Neural crest cell (in vitro differentiated cells): Measurements from ENCODE around the gene CPNE7. TPM values are rescaled to one million over a fixed set of nuclear protein-coding genes. Genes with fewer than 3 reads are reported as not detected.

Experiments
- DNase-seq: peaks from one replicate; pipeline ENCODE4 v3.0.0; 2021; ENCODE audit warnings: low read depth, mixed read lengths, low spot score
- H3K27ac Mint-ChIP-seq: one replicate; pipeline ENCODE4 v1.8.0; 2021; ENCODE audit warnings: mild to moderate bottlenecking, mixed read lengths; ENCODE audit not compliant: unreplicated experiment
- H3K27me3 Mint-ChIP-seq: 2 replicates; pipeline ENCODE4 v1.8.0; 2021; ENCODE audit warnings: low read depth, mild to moderate bottlenecking, mixed read lengths
- H3K36me3 Mint-ChIP-seq: 2 replicates; pipeline ENCODE4 v1.8.0; 2021; ENCODE audit warnings: low read depth, mild to moderate bottlenecking, mixed read lengths
- H3K4me1 Mint-ChIP-seq: 2 replicates; pipeline ENCODE4 v1.8.0; 2021; ENCODE audit warnings: mixed read lengths
- H3K4me3 Mint-ChIP-seq: one replicate; pipeline ENCODE4 v1.8.0; 2021; ENCODE audit warnings: mild to moderate bottlenecking, mixed read lengths
- H3K9me3 Mint-ChIP-seq: 2 replicates; pipeline ENCODE4 v1.8.0; 2021; ENCODE audit warnings: mixed read lengths
- CTCF ChIP-seq: fragments of 200-600 bp; sonication (generic); conservative IDR thresholded peaks from 2 replicates; pipeline ENCODE4 v1.5.0; 2021; ENCODE audit warnings: antibody characterized with exemption, mild to moderate bottlenecking
- total RNA-seq: library from RNA; stranded (reverse); gene quantifications from 2 replicates; pipeline ENCODE4 v1.2.1, GENCODE V29; 2021

Gene CPNE7
- total RNA-seq, 1 donor from 2014 or later = 2.7 TPM

GRCh38 chr16:89546781-89547180 lies 28.8 kb upstream of the CPNE7 start:
- no peaks in the 10 kb centered on the region for H3K4me1 Mint-ChIP-seq
- H3K27me3 Mint-ChIP-seq = no peaks in the 10 kb centered on the region
- TF ChIP-seq CTCF = no peak
- no peak overlapping the region for H3K27ac Mint-ChIP-seq
- H3K4me3 Mint-ChIP-seq = no peak overlapping the region
- H3K36me3 Mint-ChIP-seq = peaks cover 4% of the 10 kb centered on the region
- H3K9me3 Mint-ChIP-seq = no peaks in the 10 kb centered on the region
- DNase-seq = no peak

GRCh38 chr16:89547291-89547690 lies 28.3 kb upstream of the CPNE7 start:
- no peaks in the 10 kb centered on the region for H3K27me3 Mint-ChIP-seq
- DNase-seq = no peak
- H3K36me3 Mint-ChIP-seq = peaks cover 4% of the 10 kb centered on the region
- H3K9me3 Mint-ChIP-seq = no peaks in the 10 kb centered on the region
- H3K4me1 Mint-ChIP-seq = no peaks in the 10 kb centered on the region
- no peak overlapping the region for H3K4me3 Mint-ChIP-seq
- TF ChIP-seq CTCF = no peak
- no peak overlapping the region for H3K27ac Mint-ChIP-seq

GRCh38 chr16:89547860-89548259 lies 27.7 kb upstream of the CPNE7 start:
- no peak overlapping the region for H3K4me3 Mint-ChIP-seq

GRCh38 chr16:89548344-89549006 lies 27.1 kb upstream of the CPNE7 start:
- Mint-ChIP-seq H3K27me3 (no peaks in the 10 kb centered on the region), H3K27ac (no peak overlapping the region), H3K9me3 (no peaks in the 10 kb centered on the region), H3K4me1 (no peaks in the 10 kb centered on the region), H3K36me3 (no peaks in the 10 kb centered on the region), H3K4me3 (no peak overlapping the region)
- no peak for DNase-seq
- TF ChIP-seq CTCF = no peak

More at GRCh38 chr16:89547860-89548259, 27.7 kb upstream of the CPNE7 start:
- Mint-ChIP-seq H3K9me3 (no peaks in the 10 kb centered on the region), H3K36me3 (no peaks in the 10 kb centered on the region), H3K4me1 (no peaks in the 10 kb centered on the region), H3K27me3 (no peaks in the 10 kb centered on the region), H3K27ac (no peak overlapping the region)
- DNase-seq = no peak
- no peak for TF ChIP-seq CTCF

GRCh38 chr16:89549007-89549700 lies 26.4 kb upstream of the CPNE7 start:
- Mint-ChIP-seq H3K4me1 (no peaks in the 10 kb centered on the region), H3K27me3 (no peaks in the 10 kb centered on the region), H3K36me3 (no peaks in the 10 kb centered on the region), H3K27ac (no peak overlapping the region), H3K9me3 (no peaks in the 10 kb centered on the region), H3K4me3 (no peak overlapping the region)
- DNase-seq = no peak
- TF ChIP-seq CTCF = no peak
